Large intestine (tissue), 3 donors: Measurements from ENCODE around the gene GLB1L. TPM values are rescaled to one million over a fixed set of nuclear protein-coding genes. Genes with fewer than 3 reads are reported as not detected.
"Not testable (repeated sequence)": the region's sequence is repeated elsewhere in the genome, so short reads cannot be mapped to it uniquely, and the experiment has no call there.

Experiments
- DNase-seq, 2 donors: peaks; one replicate each; pipeline versions ENCODE4 v3.0.0 to v3.0.0-alpha.2; 2013
- H3K27ac ChIP-seq: one replicate; pipeline ENCODE4 v1.5.1; 2013; ENCODE audit warnings: low read length
- H3K27me3 ChIP-seq: 2 replicates; pipeline ENCODE4 v1.6.1; 2013; ENCODE audit warnings: low read length; ENCODE audit not compliant: control insufficient read depth, insufficient read depth
- H3K36me3 ChIP-seq: 2 replicates; pipeline ENCODE4 v1.6.1; 2013; ENCODE audit warnings: low read length; ENCODE audit not compliant: control insufficient read depth, insufficient read depth
- H3K4me1 ChIP-seq: one replicate; pipeline ENCODE4 v1.6.1; 2013; ENCODE audit warnings: low read length; ENCODE audit not compliant: control insufficient read depth, insufficient read depth
- H3K4me3 ChIP-seq: one replicate; pipeline ENCODE4 v1.5.1; 2013; ENCODE audit warnings: low read length
- H3K9me3 ChIP-seq: one replicate; pipeline ENCODE4 v1.6.1; 2013; ENCODE audit warnings: mild to moderate bottlenecking, low read depth, low read length, moderate library complexity; ENCODE audit not compliant: control insufficient read depth
- WGBS: methylation state at CpG from one replicate; pipeline ENCODE4 v1.1.5; 2013; ENCODE audit warnings: low lambda C conversion rate; ENCODE audit not compliant: insufficient coverage; 5-methylcytosine and 5-hydroxymethylcytosine counted together
- polyA plus RNA-seq: library from polyadenylated mRNA; unstranded; fragments of 120-200 nt; gene quantifications from one replicate; pipeline ENCODE4 v1.2.1, GENCODE V29; 2013

GLB1L gene
- polyA plus RNA-seq, 1 donor: 20.9 TPM

DNA sequence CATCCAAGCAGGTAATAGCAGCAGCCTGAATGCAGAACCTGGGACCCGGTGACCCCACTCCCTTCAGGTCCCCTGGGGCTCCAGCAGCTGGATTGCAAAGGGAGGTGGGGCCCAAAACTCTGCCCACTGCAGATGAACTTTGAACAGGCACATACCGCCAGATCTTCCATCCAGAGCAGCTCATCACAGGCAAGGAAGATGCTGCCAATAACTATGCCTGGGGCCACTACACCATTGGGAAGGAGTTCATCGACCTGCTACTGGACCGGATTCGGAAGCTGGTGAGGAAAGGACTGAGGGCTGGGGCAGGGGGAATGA lies 24.8 kb upstream of the GLB1L start:
- no peaks in the 10 kb centered on the region for H3K27me3 ChIP-seq
- DNase-seq: peak in 1 of 2 donors; percentile 39
- no peak overlapping the region for H3K4me3 ChIP-seq
- no CpG with 5 or more reads among the region's 5 CpGs for WGBS
- peaks cover 17% of the 10 kb centered on the region for H3K4me1 ChIP-seq
- no peaks in the 10 kb centered on the region for H3K36me3 ChIP-seq
- H3K27ac ChIP-seq: no peak overlapping the region
- H3K9me3 ChIP-seq: no peaks in the 10 kb centered on the region

DNA sequence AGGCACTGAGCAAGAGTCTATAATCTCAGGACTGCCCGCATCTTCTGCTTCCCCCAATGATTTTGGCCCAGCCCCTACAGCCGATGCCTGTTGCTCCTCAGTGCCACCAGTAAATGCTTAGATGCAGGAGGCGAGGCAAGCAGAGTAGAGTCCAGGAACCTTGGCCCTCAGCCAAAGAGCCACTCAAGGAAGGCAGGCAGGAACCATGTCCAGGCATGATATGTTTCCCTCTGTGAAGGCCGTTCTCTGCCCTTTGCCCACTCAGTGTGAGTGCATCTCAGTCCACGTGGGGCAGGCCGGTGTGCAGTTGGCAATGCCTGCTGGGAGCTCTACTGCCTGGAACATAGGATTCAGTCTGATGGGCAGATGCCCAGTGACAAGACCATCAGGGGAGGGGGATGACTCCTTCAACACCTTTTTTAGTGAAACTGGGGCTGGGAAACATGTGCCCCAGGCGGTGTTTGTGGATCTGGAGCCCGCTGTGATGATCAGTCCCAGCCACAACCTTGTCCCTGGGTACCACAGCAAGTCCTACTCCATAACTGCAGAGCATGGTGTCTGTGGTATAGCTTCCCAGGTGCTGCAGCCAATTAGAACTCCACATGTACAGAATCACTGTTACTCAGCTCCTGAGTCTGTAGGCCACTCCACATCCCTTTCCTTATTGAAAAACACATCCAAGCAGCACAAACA lies 24.3 kb upstream of the GLB1L start:
- H3K27me3 ChIP-seq: no peaks in the 10 kb centered on the region
- WGBS: no CpG with 5 or more reads among the region's 8 CpGs
- peaks cover 17% of the 10 kb centered on the region for H3K4me1 ChIP-seq
- peak; percentile 85 to 91 for DNase-seq
- no peaks in the 10 kb centered on the region for H3K9me3 ChIP-seq
- no peak overlapping the region for H3K4me3 ChIP-seq
- H3K27ac ChIP-seq: no peak overlapping the region
- H3K36me3 ChIP-seq: no peaks in the 10 kb centered on the region

DNA sequence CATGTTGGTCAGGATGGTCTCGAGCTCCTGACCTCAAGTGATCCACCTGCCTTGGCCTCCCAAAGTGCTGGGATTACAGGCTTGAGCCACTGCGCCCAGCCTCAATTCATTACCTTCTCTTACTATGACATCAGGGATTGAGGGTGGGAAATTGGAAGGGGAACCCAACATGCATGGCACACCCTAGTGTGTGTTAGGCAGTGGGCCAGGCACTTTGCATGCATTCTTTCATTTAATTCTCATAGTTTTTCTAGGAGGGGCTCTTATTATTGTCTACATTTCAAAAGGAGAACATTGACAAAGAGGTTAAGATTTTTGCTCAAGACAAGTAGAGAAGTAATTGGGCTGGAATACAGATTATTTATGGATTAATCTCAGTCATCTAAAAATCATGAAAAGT lies 23.1 kb upstream of the GLB1L start:
- no peaks in the 10 kb centered on the region for H3K27me3 ChIP-seq
- DNase-seq: no peak
- H3K4me1 ChIP-seq: peaks cover 17% of the 10 kb centered on the region
- WGBS: no CpG with 5 or more reads among the region's 2 CpGs
- H3K9me3 ChIP-seq: no peaks in the 10 kb centered on the region
- H3K4me3 ChIP-seq: no peak overlapping the region
- no peak overlapping the region for H3K27ac ChIP-seq
- H3K36me3 ChIP-seq: no peaks in the 10 kb centered on the region

DNA sequence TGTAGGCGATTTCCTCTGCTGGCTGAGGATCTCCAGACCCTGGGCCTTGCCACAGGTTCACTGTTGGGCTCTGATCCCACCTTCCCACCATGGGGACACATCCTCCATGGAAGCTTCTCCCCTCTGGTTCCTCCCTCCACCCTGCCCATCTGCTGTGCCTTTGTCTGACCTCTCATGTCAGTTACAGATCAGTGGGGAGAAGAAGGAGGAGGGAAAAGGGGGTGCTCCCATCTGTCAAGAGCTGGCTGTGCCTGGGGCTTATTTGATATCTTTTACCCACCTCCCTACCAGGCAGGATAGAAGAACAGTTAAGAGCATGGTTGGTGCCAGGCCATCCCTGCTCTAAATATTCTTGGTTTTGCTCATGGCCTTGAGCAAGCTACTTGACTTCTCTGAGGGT lies 21.6 kb upstream of the GLB1L start:
- H3K27me3 ChIP-seq: no peaks in the 10 kb centered on the region
- H3K4me3 ChIP-seq: no peak overlapping the region
- H3K9me3 ChIP-seq: no peaks in the 10 kb centered on the region
- H3K27ac ChIP-seq: no peak overlapping the region
- peaks cover 17% of the 10 kb centered on the region for H3K4me1 ChIP-seq
- DNase-seq: no peak
- H3K36me3 ChIP-seq: no peaks in the 10 kb centered on the region
- WGBS: no CpG with 5 or more reads among the region's 1 CpG

DNA sequence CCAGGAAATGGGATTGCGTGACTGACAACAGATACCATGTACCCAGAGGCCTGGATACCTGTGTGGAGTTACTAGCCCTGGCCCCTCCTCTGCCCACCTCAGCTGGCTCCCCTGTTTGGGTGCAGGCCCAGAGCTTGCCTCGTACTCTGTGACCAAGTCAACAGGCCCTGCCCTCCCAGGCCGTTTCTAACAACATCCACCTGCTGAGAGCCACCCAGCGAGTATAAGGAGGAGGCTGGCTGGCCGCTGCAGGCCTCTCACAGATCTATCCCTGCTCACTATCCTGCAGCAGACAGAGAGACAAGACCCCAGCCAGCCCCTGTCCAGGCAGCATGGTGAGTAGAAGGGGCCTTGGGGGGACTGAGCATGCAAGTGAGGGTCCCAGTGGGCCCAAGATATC lies 21.0 kb upstream of the GLB1L start:
- WGBS: no CpG with 5 or more reads among the region's 5 CpGs
- Histone ChIP-seq H3K9me3 (no peaks in the 10 kb centered on the region), H3K27me3 (peaks cover 5% of the 10 kb centered on the region), H3K4me1 (peaks cover 17% of the 10 kb centered on the region), H3K36me3 (no peaks in the 10 kb centered on the region), H3K4me3 (no peak overlapping the region), H3K27ac (no peak overlapping the region)
- DNase-seq: no peak

DNA sequence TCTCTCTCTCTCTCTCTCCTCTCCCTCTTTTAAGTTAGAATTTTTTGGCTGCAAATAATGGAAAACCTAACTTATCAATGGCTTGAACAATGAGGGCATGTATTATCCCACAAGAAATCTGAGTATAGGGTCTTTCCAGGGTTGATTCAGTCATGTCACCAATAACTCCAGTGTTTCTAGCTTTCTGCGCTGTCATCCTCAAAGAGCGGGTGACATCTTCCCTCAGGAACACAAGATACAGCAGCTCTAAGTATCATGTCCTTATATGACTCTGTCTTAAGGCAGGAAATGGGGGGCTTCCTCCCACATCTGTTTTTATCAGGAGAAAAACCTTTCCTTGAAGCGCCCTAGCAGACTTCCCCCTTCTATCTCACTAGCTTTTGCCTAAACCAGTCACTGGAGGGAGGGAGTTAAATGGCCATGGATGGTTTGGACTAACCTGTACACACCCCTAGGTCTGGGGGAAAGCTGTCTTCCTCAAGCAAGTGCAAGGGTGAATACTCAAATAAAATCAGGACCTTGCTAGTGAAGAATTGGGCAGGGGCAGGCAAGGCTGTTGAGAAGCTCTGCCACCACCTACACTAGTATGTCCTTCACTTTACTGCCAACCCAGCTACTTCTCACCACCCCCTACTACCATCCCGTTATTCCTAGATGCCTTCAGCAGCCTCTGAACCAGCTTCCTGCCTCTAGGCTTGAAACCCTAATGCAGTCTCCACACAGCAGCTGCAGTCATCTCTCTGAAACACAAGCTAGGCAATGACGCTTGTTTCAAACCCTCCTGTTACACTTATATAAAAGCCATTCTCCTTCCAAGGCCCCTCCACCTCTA lies 16.0 kb upstream of the GLB1L start:
- H3K27ac ChIP-seq: no peak overlapping the region
- DNase-seq: no peak
- 100% methylated on average over 1 of the region's 5 CpGs for WGBS
- no peaks in the 10 kb centered on the region for H3K9me3 ChIP-seq
- no peak overlapping the region for H3K4me3 ChIP-seq
- H3K36me3 ChIP-seq: no peaks in the 10 kb centered on the region
- H3K4me1 ChIP-seq: no peaks in the 10 kb centered on the region
- peaks cover 13% of the 10 kb centered on the region for H3K27me3 ChIP-seq

DNA sequence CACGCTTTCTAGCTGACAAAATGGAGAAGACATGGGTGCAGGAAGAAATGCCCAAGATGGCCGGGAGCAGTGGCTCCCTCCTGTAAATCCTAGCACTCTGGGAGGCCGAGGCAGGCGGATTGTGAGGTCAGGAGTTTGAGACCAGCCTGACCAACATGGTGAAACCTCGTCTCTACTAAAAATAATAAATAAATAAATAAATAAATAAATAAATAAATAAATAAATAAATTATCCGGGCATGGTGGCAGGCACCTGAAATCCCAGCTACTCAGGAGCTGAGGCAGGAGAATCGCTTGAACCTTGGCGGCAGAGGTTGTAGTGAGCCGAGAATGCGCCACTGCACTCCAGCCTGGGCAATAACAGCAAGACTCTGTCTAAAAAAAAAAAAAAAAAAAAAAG lies 13.7 kb upstream of the GLB1L start:
- WGBS: 80% methylated on average over 1 of the region's 10 CpGs

DNA sequence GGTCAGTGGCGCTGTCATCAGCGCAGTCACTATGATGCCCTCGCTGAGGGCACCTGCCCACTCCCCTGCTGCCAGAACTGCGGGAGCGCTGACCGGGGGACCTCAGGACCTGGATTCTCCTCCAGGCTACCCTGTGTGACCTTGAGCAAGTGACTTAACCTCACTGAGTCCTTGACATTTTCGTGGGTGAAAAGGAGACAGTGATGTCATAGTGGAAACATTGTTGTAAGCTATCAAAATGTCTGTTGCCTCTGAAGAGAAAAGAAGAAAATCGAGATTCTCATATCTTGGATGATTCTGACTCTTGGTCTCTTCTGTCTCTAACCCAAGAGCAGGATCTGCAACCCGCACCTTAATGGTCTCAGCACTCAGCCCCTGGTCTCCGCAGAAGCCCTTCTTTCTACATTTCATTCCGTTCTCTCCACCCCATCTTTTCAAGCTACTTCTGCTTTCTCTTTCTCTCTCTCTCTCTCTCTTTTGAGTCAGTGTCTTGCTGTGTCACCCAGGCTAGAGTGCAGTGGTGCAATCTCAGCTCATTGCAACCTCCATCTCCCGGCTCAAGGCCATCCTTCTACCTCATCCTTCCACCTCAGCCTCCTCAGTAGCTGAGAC lies 9.5 kb upstream of the GLB1L start:
- Histone ChIP-seq H3K27ac (no peak overlapping the region), H3K36me3 (peaks cover 8% of the 10 kb centered on the region), H3K9me3 (no peaks in the 10 kb centered on the region), H3K27me3 (peaks cover 46% of the 10 kb centered on the region), H3K4me1 (peaks cover 33% of the 10 kb centered on the region), H3K4me3 (peak overlapping the region; percentile 45)
- 46% methylated on average over 3 of the region's 12 CpGs for WGBS
- DNase-seq: no peak

More for the DNA sequence above, 13.7 kb upstream of the GLB1L start:
- H3K4me1 ChIP-seq, H3K27ac ChIP-seq, H3K9me3 ChIP-seq, H3K4me3 ChIP-seq, H3K36me3 ChIP-seq, DNase-seq: not testable (repeated sequence)
- H3K27me3 ChIP-seq: peaks cover 35% of the 10 kb centered on the region

DNA sequence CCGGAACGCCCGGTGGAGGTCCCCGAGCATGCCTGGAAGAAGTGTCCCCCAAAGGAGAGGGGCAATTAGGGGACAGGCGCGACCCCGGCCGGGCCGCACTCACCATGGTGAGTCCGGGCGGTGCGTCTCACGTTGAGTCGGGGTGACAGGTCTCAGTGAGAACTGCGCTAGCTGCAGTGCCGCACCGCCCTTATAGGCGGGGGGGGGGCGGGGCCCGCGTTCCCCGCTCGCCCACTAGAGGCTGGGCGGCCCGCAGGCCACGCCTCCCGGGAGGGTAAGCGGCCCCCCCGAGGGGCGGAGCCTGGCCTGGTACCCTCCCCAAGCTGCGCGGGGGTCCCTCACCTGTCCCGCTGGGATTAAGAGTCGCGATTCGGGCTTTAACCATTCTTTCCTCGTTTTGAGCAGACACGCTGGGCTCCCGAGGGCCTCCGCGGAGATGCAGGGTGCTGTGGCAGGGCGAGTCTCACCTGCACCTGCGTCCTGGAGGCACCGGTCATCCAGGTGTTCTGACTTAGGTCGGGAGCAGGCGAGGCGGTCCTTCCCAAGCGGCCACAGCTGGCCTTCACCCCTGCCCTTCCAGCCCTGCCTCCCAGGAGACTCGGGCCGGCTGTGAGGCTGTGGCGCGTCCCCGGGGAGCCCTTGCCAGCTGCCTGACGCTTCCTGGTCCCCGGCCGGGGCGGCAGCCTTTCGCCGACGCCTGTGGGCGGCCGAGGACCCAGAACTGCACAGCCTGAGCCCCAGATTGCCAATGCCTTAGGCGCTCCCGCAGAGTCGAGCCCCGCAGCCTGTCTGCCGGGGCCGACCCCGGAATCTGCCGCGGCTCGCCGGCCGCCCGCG lies 8.7 kb upstream of the GLB1L start, which contains the start of gene TUBA4A:
Gene TUBA4A, minus strand, starts transcription at position 166 of the 837 bp plus-strand sequence. Its CDS starts 60 bp downstream, at position 106.
- peak; percentile 76 to 83 for DNase-seq
- no CpG with 5 or more reads among the region's 76 CpGs for WGBS
- Histone ChIP-seq H3K4me1 (peaks cover 40% of the 10 kb centered on the region), H3K9me3 (no peaks in the 10 kb centered on the region), H3K36me3 (peaks cover 8% of the 10 kb centered on the region), H3K27me3 (peaks cover 46% of the 10 kb centered on the region), H3K27ac (peak within 1 kb of the TSS; percentile 15), H3K4me3 (peak within 1 kb of the TSS; percentile 45)
